HEK293 (cell line): Measurements from ENCODE around the gene APOE.

Experiments
- ZIC2 ChIP-seq: fragments of 450-650 bp; formaldehyde crosslinking; IDR thresholded peaks from 2 replicates; pipeline ENCODE4 v1.5.1; 2016; ENCODE audit warnings: missing biosample characterization, missing genetic modification characterization
- ZNF654 ChIP-seq: fragments of 450-650 bp; formaldehyde crosslinking; IDR thresholded peaks from 2 replicates; pipeline ENCODE4 v1.5.1; 2016; ENCODE audit warnings: low read depth, missing biosample characterization, missing genetic modification characterization

GRCh38 chr19:44892932-44893331 lies 12.7 kb upstream of the APOE start:
- TF ChIP-seq ZIC2 (tag by site-specific recombination) = no peak
- no peak for TF ChIP-seq ZNF654
